ENCODE data around the gene ANKRD9.

GRCh38 chr14:102510616-102511520, 1.3 kb upstream of the ANKRD9 start:
- TF ChIP-seq POLR2A (IDR thresholded peaks at IDR 0.05) (no peak), CTCF (IDR thresholded peaks at IDR 0.05) (no peak)

All from stomach (tissue), 4 donors.